Activated T-helper 9 cell treated with anti-CD3 and anti-CD28 coated beads, Interleukin-2, amount 50 U/mL, for 16 hours (primary cell): ENCODE results near the gene WWC1.

Source experiments
- DNase-seq: peaks from one replicate; pipeline ENCODE4 v3.0.0-alpha.2; 2020; ENCODE audit warnings: low read depth

The WWC1 gene

GRCh38 chr5:168364151-168364661 lies 72.8 kb downstream of the WWC1 start:
- no peak for DNase-seq

GRCh38 chr5:168364750-168365550 lies 73.5 kb downstream of the WWC1 start:
- no peak for DNase-seq

GRCh38 chr5:168365581-168366081 lies 74.2 kb downstream of the WWC1 start:
- DNase-seq: no peak

- no peak for DNase-seq
Observed at GRCh38 chr5:168366116-168366515, 74.7 kb downstream of the WWC1 start.

GRCh38 chr5:168368854-168369253 lies 77.4 kb downstream of the WWC1 start:
- no peak for DNase-seq

- DNase-seq: no peak
Observed at GRCh38 chr5:168370831-168371230, 79.4 kb downstream of the WWC1 start.

- DNase-seq: no peak
Observed at GRCh38 chr5:168372356-168372946, 81.0 kb downstream of the WWC1 start.

GRCh38 chr5:168374532-168374931 lies 83.1 kb downstream of the WWC1 start:
- DNase-seq: no peak

- no peak for DNase-seq
Observed at GRCh38 chr5:168375214-168375613, 83.8 kb downstream of the WWC1 start.

- no peak for DNase-seq
Observed at GRCh38 chr5:168377525-168377924, 86.1 kb downstream of the WWC1 start.

GRCh38 chr5:168378741-168379140 lies 87.3 kb downstream of the WWC1 start:
- no peak for DNase-seq

GRCh38 chr5:168382421-168382820 lies 91.0 kb downstream of the WWC1 start:
- no peak for DNase-seq

GRCh38 chr5:168390491-168390890 lies 99.0 kb downstream of the WWC1 start:
- no peak for DNase-seq

GRCh38 chr5:168393773-168394172 lies 102.3 kb downstream of the WWC1 start:
- DNase-seq: no peak

GRCh38 chr5:168400429-168401220 lies 109.2 kb downstream of the WWC1 start:
- no peak for DNase-seq

- no peak for DNase-seq
Observed at GRCh38 chr5:168401226-168401625, 109.8 kb downstream of the WWC1 start.

GRCh38 chr5:168401880-168402279 lies 110.4 kb downstream of the WWC1 start:
- DNase-seq: no peak

GRCh38 chr5:168404365-168404764 lies 112.9 kb downstream of the WWC1 start:
- no peak for DNase-seq

GRCh38 chr5:168407211-168407610 lies 115.8 kb downstream of the WWC1 start:
- no peak for DNase-seq

GRCh38 chr5:168408561-168409305 lies 117.3 kb downstream of the WWC1 start:
- DNase-seq: no peak

- no peak for DNase-seq
Observed at GRCh38 chr5:168409591-168410458, 118.4 kb downstream of the WWC1 start.
